ENCODE results near the gene TRAF4. TPM values are rescaled to one million over a fixed set of nuclear protein-coding genes. Genes with fewer than 3 reads are reported as not detected.
"Not testable (repeated sequence)": the region's sequence is repeated elsewhere in the genome, so short reads cannot be mapped to it uniquely, and the experiment has no call there.

The TRAF4 gene
- total RNA-seq, 6 donors from 2014 or later: 34.8 to 84.9 (median 64.1) TPM

DNA sequence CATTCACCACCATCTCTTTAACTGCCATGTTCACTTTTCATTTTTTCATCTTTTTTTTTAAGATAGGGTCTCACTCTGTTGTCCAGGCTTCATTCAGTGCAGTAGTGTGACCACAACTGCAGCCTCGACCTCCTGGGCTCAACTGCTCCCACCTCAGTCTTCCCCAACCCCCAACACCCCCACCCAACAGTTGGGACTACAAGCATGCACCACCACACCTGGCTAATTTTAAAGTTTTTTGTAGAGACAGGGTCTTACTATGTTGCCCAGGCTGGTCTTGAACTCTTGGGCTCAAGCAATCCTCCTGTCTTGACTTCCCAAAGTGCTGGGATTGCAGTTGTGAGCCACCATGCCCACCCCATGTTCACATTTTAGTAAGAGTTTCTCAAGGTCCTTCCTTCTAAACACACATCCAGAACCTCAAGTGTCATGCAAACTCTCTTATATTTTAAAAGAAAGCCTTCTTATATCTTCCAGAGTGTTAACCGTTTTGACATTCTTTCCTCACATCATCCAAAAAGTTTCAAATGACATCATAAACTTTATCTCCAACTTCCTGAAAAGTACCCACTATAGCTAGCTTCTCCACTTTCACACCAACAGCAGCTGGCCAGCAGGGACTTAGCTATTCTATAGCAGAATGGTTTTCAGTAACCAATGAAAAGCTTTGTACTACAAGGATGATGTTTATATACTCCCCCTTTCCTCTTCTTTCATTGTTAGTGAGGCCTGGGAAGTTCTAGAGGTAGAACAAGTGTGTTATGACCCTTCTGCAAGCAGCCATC lies 49.3 kb downstream of the TRAF4 start:
- no peak for ATAC-seq (ENCODE audit: low FRiP score in 2 of 2)

DNA sequence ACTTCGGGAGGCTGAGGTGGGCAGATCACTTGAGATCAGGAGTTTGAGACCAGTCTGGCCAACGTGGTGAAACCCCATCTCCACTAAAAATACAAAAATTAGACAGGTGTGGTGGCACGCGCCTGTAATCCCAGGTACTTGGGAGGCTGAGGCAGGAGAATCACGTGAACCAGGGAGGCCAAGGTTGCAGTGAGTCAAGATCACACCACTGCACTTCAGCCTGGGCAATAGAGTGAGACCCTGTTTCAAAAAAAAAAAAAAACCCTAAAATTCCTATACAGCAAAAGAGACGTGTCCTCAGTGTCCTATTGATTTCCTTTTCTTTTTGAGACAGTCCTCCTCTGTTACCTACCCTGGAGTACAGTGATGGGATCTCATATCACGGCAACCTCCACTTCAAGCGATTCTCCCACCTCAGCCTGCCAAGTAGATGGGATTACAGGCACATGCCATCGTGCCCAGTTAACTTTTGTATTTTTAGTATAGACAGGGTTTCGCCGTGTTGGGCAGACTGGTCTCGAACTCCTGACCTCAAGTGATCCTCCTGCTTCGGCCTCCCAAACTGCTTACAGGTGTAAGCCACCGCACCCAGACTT lies 51.1 kb downstream of the TRAF4 start:
- 94 to 98% methylated on average over 14 of the region's 14 CpGs for WGBS, 2 donors
- not testable (repeated sequence) for H3K27me3 ChIP-seq; H3K4me1 ChIP-seq; H3K27ac ChIP-seq; H3K36me3 ChIP-seq; ATAC-seq (ENCODE audit: low FRiP score in 2 of 2); DNase-seq; H3K4me3 ChIP-seq; H3K9me3 ChIP-seq

More for the DNA sequence above, 49.3 kb downstream of the TRAF4 start:
- H3K4me3 ChIP-seq: no peak overlapping the region
- H3K36me3 ChIP-seq: no peaks in the 10 kb centered on the region
- H3K4me1 ChIP-seq: peaks cover 0 to 5% (median 2%) of the 10 kb centered on the region in 4 donors
- no peaks in the 10 kb centered on the region for H3K9me3 ChIP-seq
- no peak overlapping the region for H3K27ac ChIP-seq
- WGBS, 2 donors: 69 to 71% methylated on average over 2 of the region's 2 CpGs
- TF ChIP-seq POLR2A (IDR thresholded peaks at IDR 0.05) (no peak), EP300 (IDR thresholded peaks at IDR 0.05) (no peak), POLR2AphosphoS5 (IDR thresholded peaks at IDR 0.05) (no peak)
- TF ChIP-seq, protein P1, sequence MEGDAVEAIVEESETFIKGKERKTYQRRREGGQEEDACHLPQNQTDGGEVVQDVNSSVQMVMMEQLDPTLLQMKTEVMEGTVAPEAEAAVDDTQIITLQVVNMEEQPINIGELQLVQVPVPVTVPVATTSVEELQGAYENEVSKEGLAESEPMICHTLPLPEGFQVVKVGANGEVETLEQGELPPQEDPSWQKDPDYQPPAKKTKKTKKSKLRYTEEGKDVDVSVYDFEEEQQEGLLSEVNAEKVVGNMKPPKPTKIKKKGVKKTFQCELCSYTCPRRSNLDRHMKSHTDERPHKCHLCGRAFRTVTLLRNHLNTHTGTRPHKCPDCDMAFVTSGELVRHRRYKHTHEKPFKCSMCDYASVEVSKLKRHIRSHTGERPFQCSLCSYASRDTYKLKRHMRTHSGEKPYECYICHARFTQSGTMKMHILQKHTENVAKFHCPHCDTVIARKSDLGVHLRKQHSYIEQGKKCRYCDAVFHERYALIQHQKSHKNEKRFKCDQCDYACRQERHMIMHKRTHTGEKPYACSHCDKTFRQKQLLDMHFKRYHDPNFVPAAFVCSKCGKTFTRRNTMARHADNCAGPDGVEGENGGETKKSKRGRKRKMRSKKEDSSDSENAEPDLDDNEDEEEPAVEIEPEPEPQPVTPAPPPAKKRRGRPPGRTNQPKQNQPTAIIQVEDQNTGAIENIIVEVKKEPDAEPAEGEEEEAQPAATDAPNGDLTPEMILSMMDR (IDR thresholded peaks at IDR 0.05): no peak
- no peak for DNase-seq
- no peaks in the 10 kb centered on the region for H3K27me3 ChIP-seq

DNA sequence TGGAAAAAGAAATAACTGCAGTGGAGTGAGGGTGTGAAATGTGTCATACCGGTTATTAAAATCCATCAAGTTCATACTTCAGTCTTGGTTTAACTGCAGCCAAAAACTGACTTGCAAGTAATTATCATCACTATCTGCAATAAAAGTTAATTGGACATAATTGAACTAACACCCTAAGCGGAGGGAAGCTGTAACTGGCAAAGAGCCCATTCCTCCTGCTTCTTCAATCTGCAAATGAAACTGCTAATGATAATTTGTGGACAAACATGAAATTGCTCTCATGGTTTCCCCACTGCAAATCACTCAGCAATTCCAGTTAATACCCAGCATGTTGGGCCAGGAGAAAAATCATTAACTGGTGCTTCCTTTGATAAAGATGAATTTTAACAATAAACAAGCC lies 52.3 kb downstream of the TRAF4 start:
- ATAC-seq (ENCODE audit: low FRiP score in 2 of 2) (no peak), DNase-seq (no peak)
- 81 to 90% methylated on average over 2 of the region's 2 CpGs for WGBS, 2 donors
- TF ChIP-seq POLR2A (IDR thresholded peaks at IDR 0.05) (no peak), EP300 (IDR thresholded peaks at IDR 0.05) (no peak), POLR2AphosphoS5 (IDR thresholded peaks at IDR 0.05) (no peak)
- TF ChIP-seq, protein P1 (IDR thresholded peaks at IDR 0.05): no peak
- no peak overlapping the region for H3K27ac ChIP-seq
- H3K4me3 ChIP-seq: no peak overlapping the region
- H3K27me3 ChIP-seq: no peaks in the 10 kb centered on the region
- H3K4me1 ChIP-seq: peaks cover 0 to under 1% (median under 1%) of the 10 kb centered on the region in 4 donors
- no peaks in the 10 kb centered on the region for H3K36me3 ChIP-seq
- no peaks in the 10 kb centered on the region for H3K9me3 ChIP-seq

Small RNA genes within 50 kb of the gene (small RNA-seq; reads per million reads assigned to genes)
- gene SNORD42A: 0 reads per million in 4 donors
- gene SNORD42B: 0 reads per million in 4 donors
- gene SNORD4A: 0 reads per million in 4 donors
- 0 reads per million in 4 donors for gene SNORD4B

Other genes with a start within 250 kb of the TRAF4 start
- gene FOXN1, start 237.7 kb upstream of the TRAF4 start, total RNA-seq: under 1 TPM in 2 of 6 donors, not detected in 4; 0.07 to 0.54 TPM
- 10 to 100 TPM; 17.0 to 43.0 (median 25.6) TPM for gene UNC119, start 191.4 kb upstream of the TRAF4 start, total RNA-seq
- gene PIGS, start 172.5 kb upstream of the TRAF4 start, total RNA-seq: 10 to 100 TPM; 36.7 to 69.6 (median 58.1) TPM
- gene ALDOC, start 167.1 kb upstream of the TRAF4 start, total RNA-seq: 10 to 100 TPM in 5 of 6 donors, 1 to 10 TPM in 1; 6.3 to 19.2 (median 14.2) TPM
- gene SPAG5, start 145.0 kb upstream of the TRAF4 start, total RNA-seq: 10 to 100 TPM in 1 of 6 donors, 1 to 10 TPM in 5; 4.4 to 34.6 (median 7.4) TPM
- 10 to 100 TPM in 3 of 6 donors, 1 to 10 TPM in 3; 7.9 to 49.2 (median 11.7) TPM for gene RSKR, start 129.8 kb upstream of the TRAF4 start, total RNA-seq
- 100 to 1,000 TPM in 5 of 6 donors, 10 to 100 TPM in 1; 98.1 to 250 (median 131) TPM for gene BLTP2, start 98.9 kb upstream of the TRAF4 start, total RNA-seq
- gene SDF2, start 82.1 kb upstream of the TRAF4 start, total RNA-seq: 10 to 100 TPM; 43.2 to 91.1 (median 52.5) TPM
- 100 to 1,000 TPM in 1 of 6 donors, 10 to 100 TPM in 5; 57.3 to 128 (median 71.5) TPM for gene SUPT6H, start 81.8 kb upstream of the TRAF4 start, total RNA-seq
- gene PROCA1, start 32.1 kb upstream of the TRAF4 start, total RNA-seq: 10 to 100 TPM in 2 of 6 donors, 1 to 10 TPM in 4; 1.2 to 11.5 (median 3.4) TPM
- gene RAB34, start 26.1 kb upstream of the TRAF4 start, total RNA-seq: 100 to 1,000 TPM in 2 of 6 donors, 10 to 100 TPM in 4; 69.5 to 123 (median 85.5) TPM
- 1,000 to 10,000 TPM in 2 of 6 donors, 100 to 1,000 TPM in 4; 206 to 1,142 (median 416) TPM for gene RPL23A, start 24.0 kb upstream of the TRAF4 start, total RNA-seq
- 10 to 100 TPM in 3 of 6 donors, 1 to 10 TPM in 3; 4.1 to 25.8 (median 14.1) TPM for gene TLCD1, start 17.8 kb upstream of the TRAF4 start, total RNA-seq
- 10 to 100 TPM in 3 of 6 donors, 1 to 10 TPM in 3; 3.5 to 34.6 (median 13.0) TPM for gene NEK8, start 15.2 kb upstream of the TRAF4 start, total RNA-seq
- 10 to 100 TPM; 16.8 to 23.1 (median 20.1) TPM for gene FAM222B, start 98.8 kb downstream of the TRAF4 start, total RNA-seq
- gene ERAL1, start 111.0 kb downstream of the TRAF4 start, total RNA-seq: 10 to 100 TPM; 22.4 to 41.3 (median 27.7) TPM
- 100 to 1,000 TPM in 2 of 6 donors, 10 to 100 TPM in 4; 75.4 to 211 (median 85.8) TPM for gene FLOT2, start 153.7 kb downstream of the TRAF4 start, total RNA-seq
- 10 to 100 TPM in 5 of 6 donors, 1 to 10 TPM in 1; 2.1 to 21.8 (median 15.0) TPM for gene DHRS13, start 159.1 kb downstream of the TRAF4 start, total RNA-seq
- gene PHF12, start 207.5 kb downstream of the TRAF4 start, total RNA-seq: 100 to 1,000 TPM in 1 of 6 donors, 10 to 100 TPM in 5; 38.8 to 103 (median 62.7) TPM